ENCODE data around the gene PSMC2.
"Not testable (repeated sequence)": the region's sequence is repeated elsewhere in the genome, so short reads cannot be mapped to it uniquely, and the experiment has no call there.

The PSMC2 gene

DNA sequence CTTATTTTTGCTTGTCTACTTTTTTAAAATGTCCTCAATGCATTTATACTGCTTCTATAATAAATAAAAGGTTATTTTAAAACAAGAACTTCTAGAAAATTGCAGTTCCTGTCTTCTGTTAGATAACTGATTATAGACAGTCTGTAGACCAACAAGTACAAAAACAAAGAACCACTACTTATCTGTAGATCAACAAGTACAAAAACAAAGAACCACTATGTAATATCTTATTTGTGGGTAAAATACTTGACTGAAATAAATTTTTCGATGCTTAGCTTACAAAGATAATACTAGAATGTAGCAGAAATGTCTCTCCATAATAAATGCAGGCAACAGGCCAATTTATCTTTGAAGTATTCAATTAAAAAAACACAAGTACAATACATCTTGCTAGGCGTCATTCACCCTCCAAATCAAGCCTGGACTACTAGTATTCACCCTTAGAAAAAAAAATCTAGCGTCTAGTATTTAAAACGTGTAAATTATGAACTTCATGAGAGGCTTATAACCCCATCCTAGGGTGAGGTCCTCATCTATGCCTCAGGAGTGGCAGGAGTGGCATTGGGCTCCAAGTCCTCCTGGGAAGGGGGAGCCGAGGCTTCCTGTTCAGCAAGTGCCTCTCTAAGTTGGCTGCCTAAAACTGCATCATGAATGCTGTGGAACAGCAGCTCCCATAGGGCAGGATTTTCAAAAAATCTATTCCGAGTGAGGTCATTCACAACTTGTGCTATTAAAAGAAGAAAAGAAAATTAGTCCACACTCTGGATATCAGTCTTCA is 26.6 kb downstream of the PSMC2 start:
- DNase-seq = no peak

DNA sequence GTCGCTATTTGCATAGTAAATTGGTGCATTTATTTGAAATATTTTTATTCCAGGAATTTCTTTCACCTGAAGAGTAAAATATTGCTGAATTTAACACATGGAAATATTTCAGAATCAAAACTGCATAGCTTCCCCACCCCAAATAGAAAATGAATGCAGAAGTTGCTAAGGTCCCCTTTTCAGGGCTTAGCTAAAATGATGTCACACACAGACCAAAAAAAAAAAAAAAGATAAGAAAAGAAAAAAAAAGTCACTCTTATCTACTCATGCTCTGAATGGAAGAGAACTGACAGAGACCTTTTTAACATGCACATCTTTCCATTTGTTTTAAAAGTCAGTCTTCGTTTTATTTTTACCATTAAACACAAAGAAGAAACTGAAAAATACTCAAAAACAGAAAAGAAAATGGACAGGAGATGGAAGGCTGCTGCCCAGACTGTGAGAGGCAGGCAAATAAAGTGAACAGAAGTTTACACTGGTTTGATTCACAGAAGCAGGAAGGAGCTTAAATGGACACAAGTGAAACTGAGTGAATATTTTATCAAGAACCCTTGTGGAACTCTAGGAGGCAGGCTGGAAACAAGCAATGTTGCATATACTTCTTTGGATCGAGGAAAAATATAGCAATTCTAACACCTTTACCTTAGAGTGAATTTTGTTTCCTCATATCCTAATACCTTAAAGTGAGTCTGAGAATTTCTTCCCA is 32.0 kb downstream of the PSMC2 start:
- DNase-seq = no peak

DNA sequence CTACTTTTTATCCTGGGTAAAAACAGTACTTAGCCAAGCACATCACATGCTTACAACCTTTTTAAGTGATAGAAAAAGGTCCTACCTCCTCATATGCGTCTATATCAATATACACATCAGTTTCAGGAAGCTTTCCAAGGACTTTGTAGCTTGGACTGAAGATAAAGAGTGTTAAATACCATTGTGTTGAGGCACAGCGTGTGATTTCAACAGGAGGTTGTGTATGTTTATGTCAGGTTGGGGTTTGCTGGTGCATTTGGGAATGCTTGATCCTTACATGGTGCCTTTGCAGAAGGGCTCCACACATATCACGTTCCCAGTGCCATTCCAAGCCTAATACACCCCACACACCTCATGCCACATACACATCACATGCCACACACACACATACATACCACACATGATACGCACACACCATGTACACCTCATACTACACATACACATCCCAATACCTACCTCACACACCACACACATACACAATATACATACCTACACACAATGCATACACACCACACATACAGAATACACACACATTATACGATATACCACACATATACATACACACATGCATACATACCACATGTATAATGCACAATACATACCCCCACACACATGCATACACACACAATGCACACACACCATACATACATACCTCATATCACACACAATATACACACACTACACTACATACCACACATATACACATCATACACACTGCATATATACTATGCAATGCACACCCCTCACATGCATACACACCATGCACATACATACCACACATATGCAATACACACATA is 33.1 kb downstream of the PSMC2 start:
- DNase-seq = no peak

DNA sequence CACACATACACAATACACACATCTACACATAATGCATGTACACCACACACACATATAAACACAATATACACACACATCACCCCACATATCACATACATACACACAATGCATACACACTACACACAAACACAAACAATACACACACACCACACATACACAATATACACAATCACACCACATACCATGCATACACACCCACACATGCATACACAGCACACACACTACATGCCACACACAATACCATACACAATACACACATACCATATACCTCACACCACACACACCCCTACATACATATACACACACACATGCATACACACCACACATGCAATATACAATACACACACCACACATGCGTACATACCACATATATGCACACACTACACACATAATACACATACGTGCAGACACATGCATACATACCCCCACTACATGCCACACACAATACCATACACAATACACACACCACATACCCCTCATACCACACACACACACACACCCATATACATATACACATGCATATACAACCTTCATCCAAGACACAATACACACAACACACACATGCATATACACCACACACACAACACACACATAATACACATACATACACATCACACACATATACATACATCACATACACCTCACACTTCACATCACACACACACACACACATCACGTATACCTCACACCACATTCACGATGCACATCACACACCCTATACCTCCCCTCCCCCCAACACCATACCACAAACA is 34.0 kb downstream of the PSMC2 start:
- no peak for DNase-seq

DNA sequence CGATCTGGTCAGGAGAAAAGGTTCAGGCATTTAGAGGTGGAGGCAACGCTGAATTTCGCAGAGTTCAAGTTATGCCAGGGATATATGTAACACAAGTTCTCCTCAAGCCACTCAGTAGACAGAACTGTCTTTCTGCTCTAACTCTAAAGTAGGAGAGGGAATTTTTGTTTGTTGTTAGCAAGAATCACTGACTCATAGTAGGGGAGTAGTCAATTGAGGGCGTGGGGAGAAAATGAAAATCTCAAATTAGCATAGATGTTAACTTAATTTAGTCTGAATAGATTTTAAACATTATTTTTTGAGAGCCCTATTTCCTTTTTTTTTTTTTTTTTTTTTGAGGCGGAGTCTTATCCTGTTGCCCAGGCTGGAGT is 34.6 kb downstream of the PSMC2 start:
- DNase-seq = no peak

- DNase-seq = no peak
These were observed 39.8 kb downstream of the PSMC2 start for GRCh38 chr7:103387242-103387641.

GRCh38 chr7:103388469-103389140 is 41.2 kb downstream of the PSMC2 start:
- DNase-seq = no peak

- no peak for DNase-seq
These were observed 41.8 kb downstream of the PSMC2 start for GRCh38 chr7:103389263-103389662.

GRCh38 chr7:103391150-103391549 is 43.7 kb downstream of the PSMC2 start:
- no peak for DNase-seq

DNA sequence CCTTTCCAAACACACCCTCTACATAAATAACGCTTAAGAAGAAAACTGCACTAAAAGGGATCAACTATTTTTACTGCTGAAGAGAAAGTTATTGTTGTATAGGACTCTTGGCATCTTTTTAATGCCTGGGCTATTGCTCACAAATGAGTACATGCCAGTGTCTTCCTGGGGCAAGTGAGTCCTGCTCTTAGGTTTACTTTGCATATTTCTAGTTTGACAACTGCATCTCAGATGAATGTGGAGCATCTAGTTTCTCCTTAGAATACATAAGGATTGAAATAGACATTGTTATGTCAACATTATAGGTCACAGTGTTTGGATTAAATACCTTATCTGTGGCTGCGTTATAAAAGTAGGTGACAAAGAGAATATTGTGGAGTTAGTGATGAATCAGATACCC is 44.5 kb downstream of the PSMC2 start:
- no peak for DNase-seq

GRCh38 chr7:103394566-103394965 is 47.1 kb downstream of the PSMC2 start:
- no peak for DNase-seq

GRCh38 chr7:103395071-103395470 is 47.6 kb downstream of the PSMC2 start:
- no peak for DNase-seq

DNA sequence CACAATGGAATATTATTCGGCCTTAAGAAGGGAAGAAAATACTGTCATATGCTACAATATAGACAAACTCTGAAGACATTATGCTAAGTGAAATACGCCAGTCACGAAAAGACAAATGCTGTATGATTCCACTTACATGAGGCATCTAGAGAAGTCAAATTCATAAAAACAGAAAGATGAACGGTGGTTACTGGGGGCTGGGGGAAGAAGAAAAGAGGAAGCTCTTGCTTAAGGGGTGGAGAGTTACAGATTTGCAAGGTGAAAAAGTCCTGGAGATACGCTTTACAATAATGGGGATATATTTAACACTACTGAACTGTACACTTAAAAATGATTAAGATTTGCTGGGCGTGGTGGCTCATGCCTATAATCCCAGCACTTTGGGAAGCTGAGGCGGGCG is 49.0 kb downstream of the PSMC2 start:
- no peak for DNase-seq

GRCh38 chr7:103398483-103399127 is 51.2 kb downstream of the PSMC2 start:
- DNase-seq = no peak

DNA sequence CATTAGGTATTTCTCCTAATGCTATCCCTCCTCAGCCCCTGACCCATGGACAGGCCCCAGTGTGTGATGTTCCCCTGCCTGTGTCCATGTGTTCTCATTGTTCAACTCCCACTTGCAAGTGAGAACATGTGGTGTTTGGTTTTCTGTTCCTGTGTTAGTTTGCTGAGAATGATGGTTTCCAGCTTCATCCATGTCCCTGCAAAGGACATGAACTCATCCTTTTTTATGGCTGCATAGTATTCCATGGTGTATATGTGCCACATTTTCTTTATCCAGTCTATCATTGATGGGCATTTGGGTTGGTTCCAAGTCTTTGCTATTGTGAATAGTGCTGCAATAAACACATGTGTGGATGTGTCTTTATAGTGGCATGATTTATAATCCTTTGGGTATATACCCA is 52.2 kb downstream of the PSMC2 start:
- not testable (repeated sequence) for DNase-seq

DNA sequence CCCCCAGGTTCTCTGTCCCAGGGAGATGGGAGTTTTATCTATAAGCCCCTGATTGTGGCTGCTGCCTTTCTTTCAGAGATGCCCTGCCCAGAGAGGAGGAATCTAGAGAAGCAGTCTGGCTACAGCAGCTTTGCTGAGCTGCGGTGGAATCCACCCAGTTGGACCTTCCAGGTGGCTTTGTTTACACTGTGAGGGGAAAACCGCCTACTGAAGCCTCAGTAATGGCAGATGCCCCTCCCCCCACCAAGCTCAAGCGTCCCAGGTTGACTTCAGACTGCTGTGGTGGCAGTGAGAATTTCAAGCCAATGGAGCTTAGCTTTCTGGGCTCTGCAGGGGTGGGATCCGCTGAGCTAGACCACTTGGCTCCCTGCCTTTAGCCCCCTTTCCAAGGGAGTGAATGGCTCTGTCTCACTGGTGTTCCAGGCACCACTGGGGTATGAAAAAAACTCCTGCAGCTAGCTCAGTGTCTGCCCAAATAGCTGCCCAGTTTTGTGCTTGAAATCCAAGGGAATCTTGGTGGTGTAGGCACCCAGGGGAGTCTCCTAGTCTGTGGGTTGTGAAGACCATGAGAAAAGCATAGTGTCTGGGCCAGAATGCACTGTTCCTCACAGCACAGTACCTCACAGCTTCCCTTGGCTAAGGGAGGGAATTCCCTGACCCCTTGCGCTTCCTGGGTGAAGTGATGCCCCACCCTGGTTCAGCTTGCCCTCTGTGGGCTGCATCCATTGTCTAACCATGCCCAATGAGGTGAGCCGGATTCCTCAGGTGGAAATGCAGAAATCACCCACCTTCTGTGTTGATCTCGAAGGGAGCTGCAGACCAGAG is 58.6 kb downstream of the PSMC2 start:
- not testable (repeated sequence) for DNase-seq

- no peak for DNase-seq
These were observed 64.7 kb downstream of the PSMC2 start for GRCh38 chr7:103412151-103412550.

GRCh38 chr7:103413407-103413806 is 66.0 kb downstream of the PSMC2 start:
- DNase-seq = no peak

DNA sequence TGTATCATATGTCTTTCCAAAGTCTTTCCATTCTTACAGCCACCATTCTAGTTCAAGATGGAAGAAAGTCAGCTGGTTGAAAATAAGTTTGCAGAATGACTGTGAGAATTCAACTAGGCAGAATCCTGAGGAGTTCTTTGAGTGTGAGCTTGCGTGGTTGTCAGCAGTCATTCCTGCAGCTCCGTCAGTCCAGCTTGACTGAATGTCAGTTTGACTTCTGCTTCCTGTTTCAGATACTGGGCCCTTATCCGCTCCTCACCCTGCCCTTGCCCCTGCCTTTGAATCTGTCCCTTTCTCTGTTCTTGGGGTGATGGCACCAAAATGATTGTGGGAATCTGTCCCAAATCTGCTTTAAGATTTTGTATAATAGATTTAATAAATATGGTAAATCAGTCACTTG is 70.8 kb downstream of the PSMC2 start:
- DNase-seq = no peak
